Ovary (tissue), 3 donors: Measurements from ENCODE around the gene ASF1B.

Experiments used
- POLR2A ChIP-seq: fragments of 450-650 bp; IDR thresholded peaks from one replicate; pipeline ENCODE4 v1.6.1; 2017; ENCODE audit warnings: antibody characterized with exemption, mild to moderate bottlenecking, moderate library complexity
- TF ChIP-seq, protein P1 (sequence below), 3 donors: fragments of 450-650 bp in 2 of 3; fragments of 200-600 bp in 1 of 3; IDR thresholded peaks; one replicate each; pipeline versions ENCODE4 v1.5.1 to v1.8.0; 2016 to 2022; ENCODE audit warnings: antibody characterized with exemption in 3 of 3, mild to moderate bottlenecking in 1 of 3
- donor health status: DM: no; HTN: no; CAD: no.

- TF ChIP-seq, protein P1, sequence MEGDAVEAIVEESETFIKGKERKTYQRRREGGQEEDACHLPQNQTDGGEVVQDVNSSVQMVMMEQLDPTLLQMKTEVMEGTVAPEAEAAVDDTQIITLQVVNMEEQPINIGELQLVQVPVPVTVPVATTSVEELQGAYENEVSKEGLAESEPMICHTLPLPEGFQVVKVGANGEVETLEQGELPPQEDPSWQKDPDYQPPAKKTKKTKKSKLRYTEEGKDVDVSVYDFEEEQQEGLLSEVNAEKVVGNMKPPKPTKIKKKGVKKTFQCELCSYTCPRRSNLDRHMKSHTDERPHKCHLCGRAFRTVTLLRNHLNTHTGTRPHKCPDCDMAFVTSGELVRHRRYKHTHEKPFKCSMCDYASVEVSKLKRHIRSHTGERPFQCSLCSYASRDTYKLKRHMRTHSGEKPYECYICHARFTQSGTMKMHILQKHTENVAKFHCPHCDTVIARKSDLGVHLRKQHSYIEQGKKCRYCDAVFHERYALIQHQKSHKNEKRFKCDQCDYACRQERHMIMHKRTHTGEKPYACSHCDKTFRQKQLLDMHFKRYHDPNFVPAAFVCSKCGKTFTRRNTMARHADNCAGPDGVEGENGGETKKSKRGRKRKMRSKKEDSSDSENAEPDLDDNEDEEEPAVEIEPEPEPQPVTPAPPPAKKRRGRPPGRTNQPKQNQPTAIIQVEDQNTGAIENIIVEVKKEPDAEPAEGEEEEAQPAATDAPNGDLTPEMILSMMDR (IDR thresholded peaks at IDR 0.05), result peak; percentile 72 to 98 (median 96)
- peak; percentile 56 for TF ChIP-seq POLR2A
Measured at GRCh38 chr19:14136509-14137281, at the start of gene ASF1B.
